Stimulated activated CD4-positive, alpha-beta T cell treated with anti-CD3 and anti-CD28 coated beads, Interleukin-1b, Interleukin-23, amount 100 ng/mL, for 4 hours (primary cell): ENCODE measurements around the gene MC1R.
"Not testable (repeated sequence)": the region's sequence is repeated elsewhere in the genome, so short reads cannot be mapped to it uniquely, and the experiment has no call there.

ENCODE experiments used
- DNase-seq, 2 donors: peaks; one replicate each; pipeline ENCODE4 v3.0.0-alpha.2; 2020; ENCODE audit warnings: low read depth in 2 of 2

Gene MC1R

DNA sequence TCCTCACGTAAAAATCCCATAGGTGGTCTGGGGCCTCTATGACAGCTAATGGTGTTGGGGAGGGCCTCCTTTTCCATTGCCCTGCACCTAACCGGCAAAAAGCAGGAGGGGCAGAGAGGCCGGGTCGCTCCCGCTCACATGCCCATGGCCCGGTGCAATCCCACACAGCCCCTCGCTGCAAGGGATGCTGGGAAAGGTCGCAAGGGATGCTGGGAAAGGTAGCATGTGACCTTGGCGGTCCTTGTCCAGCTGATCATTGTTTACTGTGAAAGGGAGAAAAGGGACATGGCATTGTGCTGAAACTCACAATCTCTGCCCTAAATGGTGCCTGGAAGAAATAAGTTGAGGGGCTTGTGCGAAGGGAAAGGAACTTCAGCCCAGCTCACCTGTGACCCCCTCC is 39.9 kb downstream of the MC1R start:
- DNase-seq = no peak

DNA sequence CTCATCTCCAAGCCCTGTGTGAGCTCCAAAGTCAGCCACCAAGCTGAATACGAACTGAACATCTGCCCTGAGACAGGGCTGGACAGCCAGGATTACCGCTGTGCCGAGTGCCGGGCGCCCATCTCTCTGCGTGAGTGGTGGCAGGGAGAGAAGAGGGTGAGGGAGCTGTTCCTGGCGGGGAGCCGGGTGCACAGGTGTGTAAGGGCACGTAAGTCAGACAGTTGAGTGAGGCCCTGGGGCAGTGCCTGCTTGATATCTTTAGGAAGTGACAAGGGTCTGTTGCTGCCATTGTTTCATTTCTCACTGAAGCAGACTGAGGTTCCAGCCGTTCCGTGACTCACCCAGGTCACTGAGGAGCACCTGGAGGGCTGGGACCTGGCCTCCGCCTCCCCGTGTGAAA is 42.3 kb downstream of the MC1R start:
- no peak for DNase-seq

DNA sequence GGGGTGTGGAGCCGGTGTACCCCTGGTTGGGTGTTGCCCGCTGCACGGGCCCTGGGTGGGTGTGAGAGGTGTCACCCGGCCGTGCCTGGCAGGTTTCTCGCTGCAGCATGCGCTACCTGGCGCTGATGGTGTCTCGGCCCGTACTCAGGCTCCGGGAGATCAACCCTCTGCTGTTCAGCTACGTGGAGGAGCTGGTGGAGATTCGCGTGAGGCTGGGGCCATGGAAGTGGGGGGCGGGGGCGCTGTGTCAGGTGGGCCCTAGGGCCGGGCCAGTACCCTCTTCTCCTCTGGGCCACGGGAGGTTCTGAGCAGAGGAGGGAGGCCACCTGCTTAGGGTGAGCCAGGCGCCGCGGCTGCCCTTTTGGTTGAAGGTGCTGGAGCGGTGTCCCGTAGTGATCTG is 43.3 kb downstream of the MC1R start:
- DNase-seq = no peak

DNA sequence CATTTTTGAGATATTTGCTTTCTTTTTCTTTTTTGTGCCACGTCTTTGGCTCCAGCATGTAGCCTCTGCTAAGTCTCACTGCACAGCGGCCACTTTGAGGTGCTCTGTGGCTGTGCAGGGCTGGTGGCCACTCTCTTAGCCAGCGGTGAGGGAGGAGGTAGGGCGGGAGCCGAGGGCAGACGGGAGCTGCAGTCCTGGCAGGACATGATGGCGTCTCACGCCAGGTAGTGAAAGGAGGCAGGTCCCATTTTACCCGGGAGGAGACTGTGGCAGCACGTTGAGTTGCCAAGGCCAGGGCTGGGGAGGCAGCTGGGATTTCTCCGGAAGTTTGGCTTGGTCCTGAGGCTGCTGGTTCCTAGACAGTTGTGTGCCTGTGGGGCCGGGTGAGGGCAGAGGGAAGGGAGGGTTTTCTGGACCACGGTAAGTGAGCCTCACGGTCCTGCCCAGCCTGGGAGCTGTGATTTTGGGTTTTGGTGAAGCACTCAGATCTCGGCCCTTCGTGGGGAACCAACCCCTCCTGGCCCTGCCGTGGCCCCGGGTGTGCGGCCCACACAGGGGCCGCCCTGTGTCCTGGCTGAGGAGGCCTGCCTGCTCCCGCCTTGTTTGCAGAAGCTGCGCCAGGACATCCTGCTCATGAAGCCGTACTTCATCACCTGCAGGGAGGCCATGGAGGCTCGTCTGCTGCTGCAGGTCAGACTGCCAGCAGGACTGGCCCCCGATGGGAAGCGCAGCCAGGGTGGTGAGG is 44.3 kb downstream of the MC1R start:
- DNase-seq = no peak

DNA sequence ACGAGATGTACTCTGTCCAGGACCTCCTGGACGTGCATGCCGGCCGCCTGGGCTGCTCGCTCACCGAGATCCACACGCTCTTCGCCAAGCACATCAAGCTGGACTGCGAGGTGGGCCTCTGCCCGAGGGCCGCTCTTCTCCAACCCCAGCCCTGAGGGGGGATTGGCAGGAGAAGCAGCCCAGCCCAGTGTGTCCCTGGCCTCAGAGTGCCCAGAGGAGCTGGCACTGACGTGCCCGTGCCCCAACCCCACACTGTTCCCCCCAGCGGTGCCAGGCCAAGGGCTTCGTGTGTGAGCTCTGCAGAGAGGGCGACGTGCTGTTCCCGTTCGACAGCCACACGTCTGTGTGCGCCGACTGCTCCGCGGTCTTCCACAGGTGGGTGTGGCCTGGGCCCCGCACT is 45.5 kb downstream of the MC1R start:
- DNase-seq = no peak

DNA sequence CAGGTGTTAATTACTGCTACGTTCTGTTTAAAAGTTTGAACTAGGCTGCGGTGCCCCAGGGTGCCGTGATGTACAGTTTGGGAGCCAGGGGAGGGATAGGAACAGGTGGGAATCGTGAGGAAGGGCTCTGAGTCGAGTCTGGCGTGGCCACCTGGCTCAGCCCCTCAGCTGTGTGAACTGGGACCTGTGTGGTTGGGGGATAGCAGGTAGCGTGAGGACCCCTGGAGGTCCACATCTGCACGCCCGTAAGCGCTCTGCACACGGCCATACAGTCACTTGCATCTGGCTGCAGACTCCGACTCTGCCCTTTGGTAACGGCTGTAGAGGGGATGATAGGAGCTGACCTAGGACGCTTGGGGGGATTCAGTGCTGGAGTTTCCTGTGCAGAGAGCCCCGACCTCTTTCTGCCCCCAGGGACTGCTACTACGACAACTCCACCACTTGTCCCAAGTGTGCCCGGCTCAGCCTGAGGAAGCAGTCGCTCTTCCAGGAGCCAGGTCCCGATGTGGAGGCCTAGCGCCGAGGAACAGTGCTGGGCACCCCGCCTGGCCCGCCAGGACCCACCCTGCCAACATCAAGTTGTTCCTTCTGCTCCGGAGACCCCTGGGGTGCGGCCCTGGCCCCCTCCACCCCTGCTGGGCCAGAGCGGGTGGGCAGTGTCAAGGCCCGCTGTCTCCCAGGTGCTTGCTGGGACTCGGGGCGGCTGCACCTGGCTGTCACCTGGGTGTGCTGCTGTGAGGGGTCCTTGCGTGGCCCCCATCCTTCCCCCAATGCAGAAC is 47.0 kb downstream of the MC1R start:
- DNase-seq = no peak

DNA sequence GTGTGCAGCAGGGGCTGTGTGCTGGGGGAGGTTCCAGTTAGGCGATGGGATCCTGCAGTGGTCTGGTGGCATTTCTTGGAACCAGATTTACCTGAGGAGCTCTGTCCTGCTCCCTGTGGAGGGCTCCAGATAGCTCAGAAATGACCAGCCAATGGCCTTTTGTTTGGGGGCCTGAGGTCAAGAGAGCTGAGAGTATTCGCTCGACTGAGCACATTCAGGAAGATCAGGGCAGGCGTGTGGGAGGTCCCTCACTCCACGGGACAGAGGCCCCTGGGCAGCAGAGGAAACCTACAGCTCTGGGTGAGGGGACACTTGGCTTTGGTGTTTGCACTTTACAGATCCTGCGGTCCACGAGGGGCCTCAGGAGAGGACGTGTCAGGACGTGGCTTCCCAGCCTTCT is 48.1 kb downstream of the MC1R start:
- DNase-seq = no peak

DNA sequence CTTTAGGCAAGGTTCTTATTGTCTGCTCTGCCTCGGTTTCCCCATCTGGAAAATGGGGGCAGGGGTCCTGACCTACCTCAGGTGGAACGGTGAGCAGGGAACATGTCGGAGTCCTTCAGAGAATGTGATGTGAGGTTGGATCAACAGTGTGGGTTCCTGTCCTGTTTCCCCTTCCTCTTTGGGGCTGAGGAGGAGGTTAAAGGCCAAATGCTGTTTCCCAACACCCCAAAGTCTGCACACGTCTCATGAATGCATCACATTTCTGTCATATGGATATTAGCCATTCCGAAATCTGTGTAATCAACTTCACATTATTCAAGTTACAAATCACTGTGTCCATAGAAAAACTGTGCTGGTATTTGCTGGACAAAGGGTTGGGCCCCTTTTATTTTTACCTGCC is 48.8 kb downstream of the MC1R start:
- not testable (repeated sequence) for DNase-seq

DNA sequence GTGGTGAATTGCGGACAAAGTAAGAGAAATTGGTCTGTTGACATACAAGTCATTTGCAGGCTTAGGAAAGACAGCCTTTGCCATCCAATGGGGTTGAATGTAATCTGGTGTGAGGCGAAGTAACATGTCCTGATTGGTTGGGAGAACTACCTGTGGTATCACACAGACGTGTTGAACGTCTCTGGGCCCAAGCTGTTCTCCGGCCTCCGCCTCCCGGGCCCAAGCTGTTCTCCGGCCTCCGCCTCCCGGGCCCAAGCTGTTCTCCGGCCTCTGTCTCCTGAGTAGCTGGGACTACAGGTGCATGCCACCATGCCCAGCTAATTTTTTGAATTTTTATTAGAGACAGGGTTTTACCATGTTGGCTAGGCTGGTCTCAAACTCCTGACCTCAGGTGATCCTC is 49.4 kb downstream of the MC1R start:
- DNase-seq = not testable (repeated sequence)

DNA sequence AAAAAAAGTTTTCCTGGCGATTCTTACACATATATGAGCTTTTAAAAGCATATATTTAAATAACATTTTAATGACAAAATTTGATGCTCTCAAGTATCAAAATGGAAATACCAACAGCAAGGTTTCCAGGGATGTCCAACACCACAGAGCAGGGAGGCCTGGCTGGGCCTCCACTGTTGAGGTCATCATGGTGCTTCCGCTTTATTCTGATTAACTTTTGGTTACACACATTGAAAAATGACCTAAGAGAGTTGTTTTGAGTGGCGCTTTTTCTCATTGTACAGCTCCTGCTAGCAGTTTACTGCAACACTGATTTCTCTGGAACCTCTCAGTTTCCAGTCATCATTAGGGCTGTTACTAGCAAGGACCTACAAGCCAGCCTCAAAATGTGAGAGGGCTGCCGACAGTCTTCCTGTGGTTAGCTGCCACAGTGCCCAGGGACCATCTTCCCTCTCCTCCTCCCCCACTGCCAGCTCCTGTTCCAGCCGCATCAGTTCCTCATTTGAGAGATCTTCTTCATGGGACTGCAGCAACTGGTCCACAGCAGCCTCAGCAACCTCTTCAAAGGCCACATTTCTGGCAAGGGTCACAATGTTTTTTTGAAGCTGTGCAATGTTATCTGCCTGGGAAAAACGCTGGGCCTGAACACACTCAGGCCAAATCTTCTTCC is 51.2 kb downstream of the MC1R start:
- DNase-seq = no peak
